Neural crest cell (in vitro differentiated cells): Measurements from ENCODE around the gene NUP210L. TPM values are rescaled to one million over a fixed set of nuclear protein-coding genes. Genes with fewer than 3 reads are reported as not detected.
A peak's percentile ranks its signal among the peaks of the same experiment; 100 is the strongest.
"Not testable (repeated sequence)": the region's sequence is repeated elsewhere in the genome, so short reads cannot be mapped to it uniquely, and the experiment has no call there.

Experiments
- DNase-seq: peaks from one replicate; pipeline ENCODE4 v3.0.0; 2021; ENCODE audit warnings: low read depth, mixed read lengths, low spot score
- H3K27ac Mint-ChIP-seq: one replicate; pipeline ENCODE4 v1.8.0; 2021; ENCODE audit warnings: mild to moderate bottlenecking, mixed read lengths; ENCODE audit not compliant: unreplicated experiment
- H3K27me3 Mint-ChIP-seq: 2 replicates; pipeline ENCODE4 v1.8.0; 2021; ENCODE audit warnings: low read depth, mild to moderate bottlenecking, mixed read lengths
- H3K36me3 Mint-ChIP-seq: 2 replicates; pipeline ENCODE4 v1.8.0; 2021; ENCODE audit warnings: low read depth, mild to moderate bottlenecking, mixed read lengths
- H3K4me1 Mint-ChIP-seq: 2 replicates; pipeline ENCODE4 v1.8.0; 2021; ENCODE audit warnings: mixed read lengths
- H3K4me3 Mint-ChIP-seq: one replicate; pipeline ENCODE4 v1.8.0; 2021; ENCODE audit warnings: mild to moderate bottlenecking, mixed read lengths
- H3K9me3 Mint-ChIP-seq: 2 replicates; pipeline ENCODE4 v1.8.0; 2021; ENCODE audit warnings: mixed read lengths
- total RNA-seq: library from RNA; stranded (reverse); gene quantifications from 2 replicates; pipeline ENCODE4 v1.2.1, GENCODE V29; 2021
- TF ChIP-seq, protein P1 (sequence below): fragments of 200-600 bp; sonication (generic); conservative IDR thresholded peaks from 2 replicates; pipeline ENCODE4 v1.5.0; 2021; ENCODE audit warnings: antibody characterized with exemption, mild to moderate bottlenecking

NUP210L gene
- total RNA-seq, 1 donor from 2014 or later = 0.05 TPM

DNA sequence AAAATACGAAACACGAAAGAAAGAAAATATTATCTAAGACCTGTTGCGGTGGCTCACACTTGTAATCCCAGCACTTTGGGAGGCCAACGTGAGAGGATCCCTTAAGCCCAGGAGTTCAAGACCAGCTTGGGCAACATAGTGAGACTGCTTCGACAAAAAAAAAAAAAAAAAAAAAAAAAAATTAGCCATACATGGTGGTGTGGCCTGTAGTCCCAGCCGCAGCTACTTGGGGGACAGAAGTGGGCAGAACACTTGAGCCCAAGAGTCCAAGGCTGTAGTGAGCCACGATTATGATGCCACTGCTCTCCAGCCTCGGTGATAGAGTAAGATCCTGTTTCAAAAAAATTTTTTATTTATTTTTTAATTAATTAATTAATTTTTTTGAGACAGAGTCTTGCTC is 167.3 kb downstream of the NUP210L start:
- Mint-ChIP-seq H3K27ac (no peak overlapping the region), H3K4me3 (peak overlapping the region; percentile 98), H3K9me3 (peaks cover 4% of the 10 kb centered on the region), H3K36me3 (peaks cover 22% of the 10 kb centered on the region), H3K4me1 (peaks cover 51% of the 10 kb centered on the region), H3K27me3 (no peaks in the 10 kb centered on the region)
- TF ChIP-seq, protein P1, sequence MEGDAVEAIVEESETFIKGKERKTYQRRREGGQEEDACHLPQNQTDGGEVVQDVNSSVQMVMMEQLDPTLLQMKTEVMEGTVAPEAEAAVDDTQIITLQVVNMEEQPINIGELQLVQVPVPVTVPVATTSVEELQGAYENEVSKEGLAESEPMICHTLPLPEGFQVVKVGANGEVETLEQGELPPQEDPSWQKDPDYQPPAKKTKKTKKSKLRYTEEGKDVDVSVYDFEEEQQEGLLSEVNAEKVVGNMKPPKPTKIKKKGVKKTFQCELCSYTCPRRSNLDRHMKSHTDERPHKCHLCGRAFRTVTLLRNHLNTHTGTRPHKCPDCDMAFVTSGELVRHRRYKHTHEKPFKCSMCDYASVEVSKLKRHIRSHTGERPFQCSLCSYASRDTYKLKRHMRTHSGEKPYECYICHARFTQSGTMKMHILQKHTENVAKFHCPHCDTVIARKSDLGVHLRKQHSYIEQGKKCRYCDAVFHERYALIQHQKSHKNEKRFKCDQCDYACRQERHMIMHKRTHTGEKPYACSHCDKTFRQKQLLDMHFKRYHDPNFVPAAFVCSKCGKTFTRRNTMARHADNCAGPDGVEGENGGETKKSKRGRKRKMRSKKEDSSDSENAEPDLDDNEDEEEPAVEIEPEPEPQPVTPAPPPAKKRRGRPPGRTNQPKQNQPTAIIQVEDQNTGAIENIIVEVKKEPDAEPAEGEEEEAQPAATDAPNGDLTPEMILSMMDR = no peak
- no peak for DNase-seq

DNA sequence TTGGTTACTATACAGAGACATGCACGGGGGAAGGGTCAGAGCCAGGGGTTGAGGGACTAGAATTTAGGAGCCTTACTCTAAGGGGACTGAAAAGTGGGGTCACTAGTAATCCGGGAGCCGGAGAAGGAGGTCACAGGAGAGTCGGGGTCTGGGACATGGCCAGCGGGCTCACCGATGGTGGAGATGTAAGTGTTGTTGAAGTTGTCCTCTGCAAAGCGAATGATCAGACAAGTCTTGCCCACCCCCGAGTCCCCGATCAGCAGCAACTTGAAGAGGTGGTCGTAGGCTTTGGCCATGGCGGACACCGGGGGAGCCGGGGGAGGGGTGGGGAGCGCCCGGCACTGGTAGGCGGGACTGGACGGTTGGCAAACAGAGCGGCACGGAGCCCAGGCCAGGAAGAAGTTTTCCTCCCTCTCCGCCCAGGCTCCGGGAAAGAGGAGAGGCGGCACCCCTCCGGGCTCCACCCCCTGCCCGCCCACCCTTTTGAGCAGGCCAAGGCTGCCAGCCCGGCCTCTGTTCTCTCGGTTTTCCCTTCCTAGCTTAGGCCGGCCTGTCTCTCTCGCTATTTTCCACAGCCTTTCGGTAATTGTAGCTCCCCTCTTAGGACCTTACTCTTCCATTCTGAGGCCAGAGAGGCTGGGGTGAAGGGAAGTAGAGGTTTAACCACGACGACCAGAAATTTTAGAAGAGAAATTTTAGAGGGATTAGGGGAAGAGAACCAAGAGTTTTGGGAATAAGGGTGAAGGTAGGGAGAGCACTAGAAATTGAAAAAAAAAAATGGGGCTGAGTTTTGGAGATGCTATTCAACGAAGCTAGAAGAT is 168.7 kb downstream of the NUP210L start, which contains the start of gene RAB13:
TSS of gene RAB13 (minus strand) at position 399 of the 821 bp plus-strand sequence. CDS start at position 296, 103 bp downstream.
- peak within 1 kb of the TSS; percentile 98 for H3K27ac Mint-ChIP-seq
- H3K4me3 Mint-ChIP-seq = peak within 1 kb of the TSS; percentile 98
- H3K36me3 Mint-ChIP-seq = peaks cover 15% of the 10 kb centered on the region
- H3K27me3 Mint-ChIP-seq = no peaks in the 10 kb centered on the region
- TF ChIP-seq, protein P1 = no peak
- H3K4me1 Mint-ChIP-seq = peaks cover 41% of the 10 kb centered on the region
- peaks cover 4% of the 10 kb centered on the region for H3K9me3 Mint-ChIP-seq
- peak; percentile 64 for DNase-seq

DNA sequence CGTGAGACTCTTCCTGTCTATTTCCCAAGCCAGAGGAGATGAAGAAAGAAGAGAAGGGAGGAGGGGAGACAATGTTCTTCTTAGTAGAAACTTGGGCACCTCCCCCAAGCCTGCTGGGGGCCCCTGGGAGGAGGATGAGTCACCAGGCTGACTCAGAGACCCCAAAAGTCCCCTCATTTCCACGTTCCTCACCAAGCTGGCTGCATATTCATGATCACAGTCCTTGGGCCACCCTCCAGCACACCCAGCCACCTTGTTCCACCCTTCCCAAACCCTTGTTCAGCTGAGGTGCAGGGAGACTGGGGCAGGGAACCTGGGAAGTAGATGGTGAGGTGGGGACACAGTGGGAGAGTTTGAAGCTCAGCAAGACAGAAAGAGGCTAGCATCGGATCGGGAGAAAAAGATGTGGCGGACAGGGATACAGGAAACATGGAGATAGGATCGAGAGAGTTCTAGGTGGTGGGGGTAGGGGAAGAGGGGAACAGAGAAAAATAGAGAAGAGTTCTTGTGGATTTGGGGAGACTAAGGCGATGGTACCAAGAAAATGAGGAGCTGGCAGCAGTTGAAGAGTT is 169.4 kb downstream of the NUP210L start:
- Mint-ChIP-seq H3K36me3 (peaks cover 10% of the 10 kb centered on the region), H3K27me3 (no peaks in the 10 kb centered on the region), H3K27ac (peak overlapping the region; percentile 91), H3K4me1 (peaks cover 37% of the 10 kb centered on the region), H3K4me3 (peak overlapping the region; percentile 98), H3K9me3 (peaks cover 2% of the 10 kb centered on the region)
- TF ChIP-seq, protein P1 = no peak
- DNase-seq = no peak

DNA sequence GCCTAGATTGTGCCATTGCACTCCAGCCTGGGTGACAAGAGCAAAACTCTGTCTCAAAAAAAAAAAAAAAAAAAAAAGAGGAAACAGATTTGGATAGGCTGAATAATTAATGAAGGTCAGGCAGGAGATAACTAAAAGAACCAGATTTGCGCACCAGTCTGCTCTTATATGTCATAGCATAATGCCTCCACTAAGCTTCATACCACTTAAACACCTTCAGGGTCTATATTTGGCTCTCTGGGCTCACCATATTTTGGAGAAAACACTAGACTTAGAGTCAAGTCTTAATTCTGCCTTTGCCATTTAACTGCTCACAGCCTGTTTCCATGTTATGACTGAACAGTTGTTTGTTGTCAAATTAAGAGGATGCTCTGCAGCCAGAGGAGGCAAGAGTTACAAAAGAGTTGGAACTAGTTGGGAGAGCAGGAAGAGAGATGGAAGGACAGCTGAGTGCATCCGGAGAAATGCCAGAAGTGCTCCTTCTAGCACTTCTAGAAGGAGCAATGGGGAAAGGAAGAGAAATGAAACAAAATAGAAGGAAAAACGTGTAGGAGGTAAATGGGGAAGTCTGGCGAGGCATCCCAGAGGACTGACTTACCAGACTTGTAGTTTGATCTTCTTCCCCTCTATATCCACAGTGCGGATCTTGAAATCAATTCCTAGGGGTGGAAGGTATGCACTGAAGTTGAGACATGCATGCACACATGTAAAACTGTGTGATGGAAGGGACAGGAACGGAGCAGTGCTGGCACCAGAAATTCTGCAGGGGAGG is 170.6 kb downstream of the NUP210L start:
- Mint-ChIP-seq H3K4me1 (peaks cover 31% of the 10 kb centered on the region), H3K4me3 (peak overlapping the region; percentile 98), H3K36me3 (peaks cover 8% of the 10 kb centered on the region), H3K9me3 (no peaks in the 10 kb centered on the region), H3K27ac (no peak overlapping the region), H3K27me3 (no peaks in the 10 kb centered on the region)
- TF ChIP-seq, protein P1 = no peak
- no peak for DNase-seq

DNA sequence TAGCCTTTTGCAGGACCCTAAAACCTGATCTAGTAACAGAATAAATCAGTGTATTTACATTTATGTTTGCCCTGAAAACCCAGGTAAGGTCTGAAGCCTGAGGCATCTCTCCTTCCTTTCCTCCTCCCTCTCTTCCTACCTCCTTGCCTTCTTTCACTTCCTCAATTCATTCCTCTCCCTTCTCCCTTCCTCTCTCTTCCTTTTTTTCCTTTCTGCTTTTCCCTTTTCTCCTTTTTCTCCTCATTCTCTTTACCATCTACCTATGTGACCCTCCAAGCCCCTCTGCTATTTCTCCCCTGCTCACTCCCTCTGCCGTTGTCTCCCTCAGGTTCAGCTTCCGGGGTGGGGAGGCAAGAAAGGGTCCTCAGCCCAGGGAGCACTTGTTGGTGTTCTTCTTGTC is 173.1 kb downstream of the NUP210L start:
- not testable (repeated sequence) for H3K27me3 Mint-ChIP-seq, H3K36me3 Mint-ChIP-seq, H3K27ac Mint-ChIP-seq, H3K9me3 Mint-ChIP-seq, DNase-seq
- peak overlapping the region; percentile 31 for H3K4me3 Mint-ChIP-seq
- H3K4me1 Mint-ChIP-seq = peaks cover 48% of the 10 kb centered on the region

DNA sequence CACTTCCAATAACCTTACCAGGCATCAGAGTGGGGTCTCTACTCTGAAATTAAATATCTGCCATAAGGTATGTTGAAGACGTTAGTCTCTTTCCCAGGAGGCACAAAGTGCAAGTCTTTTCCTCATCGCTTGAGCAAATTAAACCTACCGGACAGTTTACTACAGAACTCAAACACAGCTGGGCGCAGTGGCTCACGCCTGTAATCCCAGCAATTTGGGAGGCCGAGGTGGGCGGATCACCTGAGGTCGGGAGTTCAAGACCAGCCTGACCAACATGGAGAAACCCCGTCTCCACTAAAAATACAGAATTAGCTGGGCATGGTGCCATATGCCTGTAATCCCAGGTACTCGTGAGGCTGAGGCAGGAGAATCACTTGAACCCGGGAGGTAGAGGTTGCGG is 175.8 kb downstream of the NUP210L start:
- not testable (repeated sequence) for H3K9me3 Mint-ChIP-seq, DNase-seq, H3K27ac Mint-ChIP-seq, H3K27me3 Mint-ChIP-seq
- Mint-ChIP-seq H3K36me3 (peaks cover 16% of the 10 kb centered on the region), H3K4me3 (peak overlapping the region; percentile 100), H3K4me1 (peaks cover 36% of the 10 kb centered on the region)
